GM12891 (cell line): Measurements from ENCODE around the gene TLK1.

Experiments
- PAX5 ChIP-seq: IDR thresholded peaks from 2 replicates; pipeline ENCODE4 v1.6.1; 2011; ENCODE audit warnings: low read length, moderate library complexity, mild to moderate bottlenecking; ENCODE audit not compliant: insufficient read depth, severe bottlenecking
- POLR2A ChIP-seq: IDR thresholded peaks from 2 replicates; pipeline ENCODE4 v1.6.1; 2011; ENCODE audit warnings: low read depth, low read length, control low read depth
- POLR2AphosphoS5 ChIP-seq: IDR thresholded peaks from 2 replicates; pipeline ENCODE4 v1.6.1; 2011; ENCODE audit warnings: low read depth, low read length, control low read depth
- SPI1 ChIP-seq: IDR thresholded peaks from 2 replicates; pipeline ENCODE4 v1.6.1; 2011; ENCODE audit warnings: low read depth, low read length, control low read depth
- TAF1 ChIP-seq: IDR thresholded peaks from 2 replicates; pipeline ENCODE4 v1.6.1; 2011; ENCODE audit warnings: low read depth, low read length, control low read depth

DNA sequence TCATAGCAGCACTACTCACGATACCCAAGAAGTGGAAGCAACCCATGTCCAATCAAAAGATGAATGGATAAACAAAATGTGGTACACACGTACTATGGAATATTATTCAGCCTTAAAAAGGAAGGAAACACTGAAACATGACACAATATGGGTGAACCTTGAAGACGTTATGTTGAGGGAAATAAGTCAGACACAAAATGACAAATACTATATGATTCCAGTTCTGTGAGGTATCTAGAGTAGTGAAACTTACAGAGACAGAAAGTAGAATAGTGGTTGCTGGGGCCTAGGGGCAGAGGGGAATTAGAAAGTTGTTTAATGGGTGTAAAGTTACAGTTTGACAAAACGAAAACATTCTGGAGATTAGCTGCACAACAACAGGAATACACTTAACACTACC is 24.7 kb downstream of the TLK1 start:
- TF ChIP-seq POLR2AphosphoS5 (no peak), TAF1 (no peak), POLR2A (no peak), PAX5 (no peak), SPI1 (no peak)
